ENCODE results near the gene CD37. TPM values are rescaled to one million over a fixed set of nuclear protein-coding genes. Genes with fewer than 3 reads are reported as not detected.
A peak's percentile ranks its signal among the peaks of the same experiment; 100 is the strongest.

CD37 gene
- total RNA-seq, 1 donor from 2014 or later: not detected

DNA sequence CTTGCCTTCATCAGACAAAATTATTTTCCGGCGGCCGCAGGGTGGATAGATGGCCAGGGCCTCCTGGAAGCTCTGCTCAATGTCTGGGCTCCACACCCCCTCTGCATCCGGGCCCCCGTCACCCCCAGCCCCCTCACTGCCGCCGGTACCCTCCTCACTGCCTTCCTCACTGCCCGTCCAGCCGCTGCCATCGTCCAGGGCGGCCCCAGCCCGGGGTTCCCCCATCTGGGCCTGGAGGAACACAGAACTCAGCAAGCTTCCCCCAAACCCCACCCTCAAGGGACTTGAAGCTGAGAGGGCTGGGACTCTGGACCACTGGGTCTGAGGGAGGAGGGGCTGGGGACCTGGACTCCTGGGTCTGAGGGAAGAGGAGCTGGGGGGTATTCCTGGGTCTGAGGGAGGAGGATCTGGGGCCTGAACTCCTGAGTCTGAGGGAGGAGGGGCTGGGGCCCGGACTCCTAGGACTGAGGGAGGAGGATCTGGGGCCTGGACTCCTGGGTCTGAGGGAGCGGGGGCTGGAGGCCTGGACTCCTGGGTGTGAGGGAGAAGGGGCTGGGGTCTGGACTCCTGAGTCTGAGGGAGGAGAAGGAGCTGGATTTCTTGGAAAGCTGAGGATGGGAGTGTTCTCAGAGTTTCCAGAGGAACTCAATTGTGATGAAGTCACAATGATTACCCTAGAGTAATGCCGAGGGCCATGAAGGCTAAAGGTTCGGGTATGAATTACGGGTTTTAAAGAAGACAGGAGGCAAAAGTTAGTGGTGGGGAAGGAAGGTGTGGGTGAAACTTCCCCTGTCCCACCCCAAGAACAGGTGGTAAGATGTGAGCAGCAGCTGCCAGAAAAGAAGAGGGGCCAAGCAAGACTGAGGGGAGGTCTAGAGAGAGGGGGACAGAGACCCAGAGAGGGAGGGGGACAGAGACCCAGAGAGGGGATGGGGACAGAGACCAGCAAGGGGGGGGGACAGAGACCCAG, 24.9 kb downstream of the CD37 start:
- H3K27me3 ChIP-seq (ENCODE audit: control insufficient read depth, insufficient read depth, low read length): no peaks in the 10 kb centered on the region
- H3K36me3 ChIP-seq (ENCODE audit: control insufficient read depth, insufficient read depth, low read length): peaks cover 6% of the 10 kb centered on the region
- TF ChIP-seq, protein P1, sequence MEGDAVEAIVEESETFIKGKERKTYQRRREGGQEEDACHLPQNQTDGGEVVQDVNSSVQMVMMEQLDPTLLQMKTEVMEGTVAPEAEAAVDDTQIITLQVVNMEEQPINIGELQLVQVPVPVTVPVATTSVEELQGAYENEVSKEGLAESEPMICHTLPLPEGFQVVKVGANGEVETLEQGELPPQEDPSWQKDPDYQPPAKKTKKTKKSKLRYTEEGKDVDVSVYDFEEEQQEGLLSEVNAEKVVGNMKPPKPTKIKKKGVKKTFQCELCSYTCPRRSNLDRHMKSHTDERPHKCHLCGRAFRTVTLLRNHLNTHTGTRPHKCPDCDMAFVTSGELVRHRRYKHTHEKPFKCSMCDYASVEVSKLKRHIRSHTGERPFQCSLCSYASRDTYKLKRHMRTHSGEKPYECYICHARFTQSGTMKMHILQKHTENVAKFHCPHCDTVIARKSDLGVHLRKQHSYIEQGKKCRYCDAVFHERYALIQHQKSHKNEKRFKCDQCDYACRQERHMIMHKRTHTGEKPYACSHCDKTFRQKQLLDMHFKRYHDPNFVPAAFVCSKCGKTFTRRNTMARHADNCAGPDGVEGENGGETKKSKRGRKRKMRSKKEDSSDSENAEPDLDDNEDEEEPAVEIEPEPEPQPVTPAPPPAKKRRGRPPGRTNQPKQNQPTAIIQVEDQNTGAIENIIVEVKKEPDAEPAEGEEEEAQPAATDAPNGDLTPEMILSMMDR (IDR thresholded peaks at IDR 0.05; ENCODE audit: insufficient read depth, low read length, severe bottlenecking): no peak
- DNase-seq (ENCODE audit: low read depth) (no peak), FAIRE-seq (no peak)
- H3K4me3 ChIP-seq (ENCODE audit: low read depth, low read length): no peak overlapping the region

DNA sequence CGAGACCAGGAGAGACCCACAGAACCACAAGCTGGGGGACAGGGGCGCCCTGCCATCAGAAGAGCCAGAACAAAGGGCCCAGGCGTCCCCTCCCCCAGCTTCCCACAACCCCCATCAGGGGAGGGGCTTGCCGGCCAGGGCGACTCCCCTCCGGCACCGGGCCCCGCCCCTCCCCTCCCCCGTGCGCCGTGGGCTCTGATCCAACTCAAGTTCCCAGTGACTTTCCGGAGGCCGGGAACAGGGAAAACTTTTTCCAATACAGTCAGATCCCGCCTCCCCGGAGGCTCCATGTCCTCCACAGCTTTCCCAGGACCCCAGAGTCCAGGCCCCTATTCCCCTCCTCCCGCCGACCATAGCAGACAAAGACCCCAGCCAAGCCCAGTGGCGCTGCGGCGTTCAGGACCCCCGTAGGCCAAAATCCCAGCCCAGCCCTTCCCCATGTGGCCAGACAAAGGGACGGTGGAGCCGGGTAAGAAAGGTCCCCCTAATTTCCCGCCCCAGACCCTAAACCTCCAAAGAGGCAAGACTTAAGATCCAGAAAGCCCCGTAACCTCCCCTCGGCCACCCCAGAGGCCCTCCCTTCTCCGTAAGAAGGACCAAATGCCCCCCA, 26.3 kb downstream of the CD37 start:
- Histone ChIP-seq H3K4me3 (ENCODE audit: low read depth, low read length) (peak overlapping the region; percentile 70), H3K27me3 (ENCODE audit: control insufficient read depth, insufficient read depth, low read length) (no peaks in the 10 kb centered on the region), H3K36me3 (ENCODE audit: control insufficient read depth, insufficient read depth, low read length) (peaks cover 5% of the 10 kb centered on the region)
- TF ChIP-seq, protein P1 (IDR thresholded peaks at IDR 0.05; ENCODE audit: insufficient read depth, low read length, severe bottlenecking): no peak
- DNase-seq (ENCODE audit: low read depth): peak; percentile 38
- no peak for FAIRE-seq

GRCh38 chr19:49362048-49362928, 27.1 kb downstream of the CD37 start, which contains the start of gene TEAD2:
TSS of gene TEAD2 (minus strand) at chr19:49362416. CDS start at chr19:49360075, 2,341 bp downstream.
- FAIRE-seq (no peak), DNase-seq (ENCODE audit: low read depth) (peak; percentile 13)
- no peaks in the 10 kb centered on the region for H3K27me3 ChIP-seq (ENCODE audit: control insufficient read depth, insufficient read depth, low read length)
- H3K4me3 ChIP-seq (ENCODE audit: low read depth, low read length): peak within 1 kb of the TSS; percentile 70
- peaks cover 3% of the 10 kb centered on the region for H3K36me3 ChIP-seq (ENCODE audit: control insufficient read depth, insufficient read depth, low read length)
- TF ChIP-seq, protein P1 (IDR thresholded peaks at IDR 0.05; ENCODE audit: insufficient read depth, low read length, severe bottlenecking): no peak

DNA sequence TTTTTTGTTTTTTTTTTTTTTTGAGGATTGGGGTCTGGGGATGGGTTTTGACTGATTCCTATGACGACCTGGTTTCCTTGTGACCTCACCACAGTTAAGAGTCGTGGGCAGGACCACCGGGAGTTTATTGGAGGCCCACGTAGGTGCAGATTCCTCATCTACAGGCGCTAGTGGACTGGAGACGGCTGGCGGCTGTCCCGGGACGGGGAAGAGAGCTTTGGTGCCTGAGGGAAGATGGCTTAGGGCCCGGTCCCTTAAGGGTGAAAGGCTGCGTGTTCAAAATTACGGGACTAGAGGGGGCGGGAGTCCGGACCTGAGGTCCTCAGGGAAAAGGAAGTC, 27.7 kb downstream of the CD37 start:
- FAIRE-seq (no peak), DNase-seq (ENCODE audit: low read depth) (no peak)
- TF ChIP-seq, protein P1 (IDR thresholded peaks at IDR 0.05; ENCODE audit: insufficient read depth, low read length, severe bottlenecking): no peak
- H3K36me3 ChIP-seq (ENCODE audit: control insufficient read depth, insufficient read depth, low read length): peaks cover 2% of the 10 kb centered on the region
- peak overlapping the region; percentile 70 for H3K4me3 ChIP-seq (ENCODE audit: low read depth, low read length)
- H3K27me3 ChIP-seq (ENCODE audit: control insufficient read depth, insufficient read depth, low read length): no peaks in the 10 kb centered on the region

DNA sequence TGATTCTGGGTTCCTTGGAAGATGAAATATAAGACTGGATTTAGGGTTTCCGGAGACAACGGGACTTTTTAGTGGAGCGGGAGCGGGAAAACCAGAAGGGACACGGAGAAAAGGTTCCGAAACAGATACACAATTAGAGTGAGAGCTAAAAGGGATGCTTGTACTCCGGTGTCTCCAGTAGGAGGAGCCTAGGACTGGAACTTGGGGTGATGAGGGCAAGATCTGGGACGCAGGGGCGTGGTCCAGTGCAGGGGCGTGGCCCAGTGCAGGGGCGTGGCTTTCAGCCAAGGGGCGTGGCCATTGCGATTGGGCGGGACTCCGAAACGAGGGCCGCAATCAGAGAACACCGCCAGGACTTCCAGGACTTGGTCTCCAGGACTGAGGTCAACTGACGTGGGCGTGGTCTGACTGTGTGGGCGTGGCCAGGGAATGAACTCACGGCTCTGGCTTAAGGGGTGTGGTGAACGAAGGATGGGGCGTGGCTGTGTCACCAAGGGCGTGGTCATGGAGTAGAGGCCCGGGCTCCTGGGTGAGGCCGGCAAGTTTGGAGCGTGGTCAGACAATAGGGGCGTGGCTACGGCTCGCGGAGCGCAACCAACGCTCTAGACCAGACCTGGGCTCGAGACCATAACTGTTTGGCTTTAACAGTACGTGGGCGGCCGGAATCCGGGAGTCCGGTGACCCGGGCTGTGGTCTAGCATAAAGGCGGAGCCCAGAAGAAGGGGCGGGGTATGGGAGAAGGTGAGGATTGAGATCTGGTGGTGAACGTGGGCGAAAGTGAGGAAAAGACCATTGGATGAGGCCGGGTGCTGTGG, 28.3 kb downstream of the CD37 start, which contains the start of gene DKKL1:
Gene DKKL1 (plus strand): TSS at position 610 of the 815 bp plus-strand sequence. CDS start 122 bp downstream, at position 732.
- Histone ChIP-seq H3K4me3 (ENCODE audit: low read depth, low read length) (peak within 1 kb of the TSS; percentile 70), H3K36me3 (ENCODE audit: control insufficient read depth, insufficient read depth, low read length) (peaks cover 2% of the 10 kb centered on the region), H3K27me3 (ENCODE audit: control insufficient read depth, insufficient read depth, low read length) (no peaks in the 10 kb centered on the region)
- TF ChIP-seq, protein P1 (IDR thresholded peaks at IDR 0.05; ENCODE audit: insufficient read depth, low read length, severe bottlenecking): peak; percentile 36
- FAIRE-seq: peak; percentile 95
- DNase-seq (ENCODE audit: low read depth): peak; percentile 98

Data from bronchial epithelial cell (primary cell).